HCT116 (cell line): Measurements from ENCODE around the gene TNIK. TPM values are rescaled to one million over a fixed set of nuclear protein-coding genes. Genes with fewer than 3 reads are reported as not detected.

ENCODE experiments used
- ATAC-seq: fragments of 200-7000 bp; cut with Tn5 transposase; 2 replicates; pipeline ENCODE4 v1.9.1; 2020; ENCODE audit warnings: mild to moderate bottlenecking, moderate library complexity
- BruUV-seq: library from RNA; stranded (reverse); fragments of 400-500 nt; replicated peaks from 2 replicates; lab custom pipeline; 2021; lab: Mats Ljungman, UMichigan
- CTCF ChIA-PET: fragments of 300-600 bp; sonication (Branson Sonifier 250); formaldehyde crosslinking; loops from one replicate; lab custom pipeline; 2021; ENCODE audit warnings: antibody characterized with exemption; lab: Charles Lee
- POLR2A ChIA-PET: fragments of 300-600, 350-600 bp; sonication (Branson Sonifier 250); formaldehyde crosslinking; loops from one replicate; lab custom pipeline; 2021; ENCODE audit warnings: antibody characterized with exemption; lab: Charles Lee
- RAD21 ChIA-PET, 2 experiments: fragments of 300-600 bp; sonication (Branson Sonifier 250); formaldehyde crosslinking; loops; one replicate each; lab custom pipeline; 2023; ENCODE audit warnings: low total read pairs in 2 of 2; ENCODE audit not compliant: uncharacterized antibody in 2 of 2, unreplicated experiment in 2 of 2, low non-redundant PET in 1 of 2; lab: Charles Lee
- DNase-seq: peaks from one replicate; pipeline ENCODE4 v3.0.0-alpha.2; 2010; ENCODE audit warnings: low read depth, low spot score
- H2AFZ ChIP-seq: fragments of 200-600 bp; shearing (Covaris generic), sonication (generic); 2 replicates; pipeline ENCODE4 v1.6.1; 2017; ENCODE audit warnings: low read depth, mixed run types, mixed read lengths, antibody characterized with exemption, low read length; ENCODE audit not compliant: poor library complexity, severe bottlenecking
- H3K27ac ChIP-seq: 2 replicates; pipeline ENCODE4 v1.5.1; 2012; ENCODE audit warnings: low read depth, low read length
- H3K27me3 ChIP-seq: fragments of 200-600 bp; sonication (generic); 2 replicates; pipeline ENCODE4 v1.6.1; 2016; ENCODE audit warnings: mixed run types, low read length, mixed read lengths; ENCODE audit not compliant: insufficient read depth
- H3K36me3 ChIP-seq, 2 experiments: fragments of 200-500 bp in 1 of 2; fragments of 200-600 bp in 1 of 2; sonication (Bioruptor generic) in 1 of 2; sonication (generic) in 1 of 2; 2 replicates each; pipeline versions ENCODE4 v1.5.1 to v1.6.1; 2014 to 2016; ENCODE audit warnings: low read length in 2 of 2, inconsistent platforms in 1 of 2, mixed read lengths in 1 of 2, mixed run types in 1 of 2; ENCODE audit not compliant: insufficient read depth in 2 of 2, control insufficient read depth in 1 of 2
- H3K4me1 ChIP-seq, 2 experiments: fragments of 200-600 bp in 1 of 2; sonication (generic) in 1 of 2; 2 replicates each; pipeline versions ENCODE4 v1.5.1 to v1.6.1; 2012 to 2017; ENCODE audit warnings: low read length in 2 of 2, inconsistent platforms in 1 of 2, mild to moderate bottlenecking in 1 of 2, mixed read lengths in 1 of 2, mixed run types in 1 of 2, moderate library complexity in 1 of 2; ENCODE audit not compliant: insufficient read depth in 2 of 2, control insufficient read depth in 1 of 2
- H3K4me2 ChIP-seq: fragments of 200-600 bp; sonication (generic); 2 replicates; pipeline ENCODE4 v1.6.1; 2017; ENCODE audit warnings: mixed run types, low read length, mixed read lengths
- H3K4me3 ChIP-seq, 2 experiments: fragments of 200-600 bp in 1 of 2; sonication (generic) in 1 of 2; replicated peaks in 1 of 2; 2 replicates each; pipeline ENCODE4 v1.5.1; 2011 to 2016; ENCODE audit warnings: low read length in 2 of 2, control low read depth in 1 of 2, low read depth in 1 of 2, mild to moderate bottlenecking in 1 of 2, mixed read lengths in 1 of 2, mixed run types in 1 of 2
- H3K79me2 ChIP-seq: fragments of 200-600 bp; sonication (generic); 2 replicates; pipeline ENCODE4 v1.6.1; 2017; ENCODE audit warnings: mild to moderate bottlenecking, mixed run types, low read length, moderate library complexity, mixed read lengths; ENCODE audit not compliant: insufficient read depth
- H3K9ac ChIP-seq: fragments of 200-600 bp; sonication (generic); 2 replicates; pipeline ENCODE4 v1.6.1; 2016; ENCODE audit warnings: low read length, mixed read lengths
- H3K9me2 ChIP-seq: fragments of 200-600 bp; sonication (generic), shearing (Covaris generic); 2 replicates; pipeline ENCODE4 v1.6.1; 2017; ENCODE audit warnings: mixed run types, mild to moderate bottlenecking, moderate library complexity; ENCODE audit not compliant: insufficient read depth
- H3K9me3 ChIP-seq, 2 experiments: fragments of 200-500 bp in 1 of 2; fragments of 200-600 bp in 1 of 2; sonication (Bioruptor generic) in 1 of 2; sonication (generic) in 1 of 2; 2 replicates each; pipeline ENCODE4 v1.6.1; 2014 to 2017; ENCODE audit warnings: low read length in 2 of 2, mixed read lengths in 2 of 2, inconsistent platforms in 1 of 2, low read depth in 1 of 2, mild to moderate bottlenecking in 1 of 2, mixed run types in 1 of 2, moderate library complexity in 1 of 2; ENCODE audit not compliant: control insufficient read depth in 1 of 2, insufficient read depth in 1 of 2
- H4K20me1 ChIP-seq: fragments of 200-600 bp; sonication (generic), shearing (Covaris generic); 2 replicates; pipeline ENCODE4 v1.6.1; 2017; ENCODE audit warnings: mixed run types, mild to moderate bottlenecking, moderate library complexity; ENCODE audit not compliant: insufficient read depth
- EGR1 ChIP-seq: IDR thresholded peaks from 2 replicates; pipeline ENCODE4 v1.6.1; 2012; ENCODE audit warnings: low read depth
- ELF1 ChIP-seq: IDR thresholded peaks from 2 replicates; pipeline ENCODE4 v1.6.1; 2012; ENCODE audit warnings: low read depth, borderline replicate concordance
- POLR2AphosphoS5 ChIP-seq: IDR thresholded peaks from 2 replicates; pipeline ENCODE4 v1.6.1; 2011; ENCODE audit warnings: mild to moderate bottlenecking, low read depth, low read length, moderate library complexity
- TCF7L2 ChIP-seq: IDR thresholded peaks from 2 replicates; pipeline ENCODE4 v1.7.0; 2011; ENCODE audit warnings: borderline replicate concordance, inconsistent platforms; ENCODE audit not compliant: insufficient read depth, insufficient read length; ENCODE audit errors: extremely low read depth
- ZNF274 ChIP-seq: fragments of 200-500 bp; sonication (Bioruptor generic); IDR thresholded peaks from 2 replicates; pipeline ENCODE4 v1.6.1; 2014; ENCODE audit warnings: mild to moderate bottlenecking, low read depth, low read length, inconsistent platforms
- intact Hi-C: fragments of 100-400 bp; cut with micrococcal nuclease; formaldehyde crosslinking; loops from 2 replicates; pipeline ENCODE4 v1.10.0; 2022
- total RNA-seq: library from RNA; stranded (reverse); gene quantifications from one replicate; pipeline ENCODE4 v1.2.1, GENCODE V29; 2021; ENCODE audit not compliant: unreplicated experiment
- TF ChIP-seq, protein P1 (sequence below): IDR thresholded peaks from 2 replicates; pipeline ENCODE4 v1.6.1; 2012

TNIK gene
- total RNA-seq, 1 experiment from 2014 or later: 24.1 TPM

DNA sequence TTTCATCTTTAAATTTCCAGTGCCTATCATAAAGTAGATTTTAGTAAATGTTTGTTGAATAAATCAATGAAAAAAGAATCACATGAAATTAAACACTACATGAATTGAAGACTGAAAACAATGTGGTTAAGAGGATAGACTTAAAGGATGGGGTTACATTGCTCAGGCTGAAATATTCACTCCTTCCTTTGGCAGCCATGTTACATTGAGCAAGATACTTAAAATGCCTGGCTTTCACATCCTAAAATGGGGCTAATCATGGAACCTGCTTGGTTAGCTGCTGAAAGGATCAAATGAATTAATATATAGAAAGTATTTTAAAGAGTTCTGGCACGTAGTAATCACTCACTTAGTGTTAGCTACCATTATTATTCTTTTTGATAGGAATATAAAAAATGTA is 236.8 kb downstream of the TNIK start:
- Histone ChIP-seq H3K4me1 (no peaks in the 10 kb centered on the region), H3K9me3 (no peaks in the 10 kb centered on the region; a peak in 1 of 4 replicates), H3K4me3 (no peak overlapping the region), H2AFZ (no peak overlapping the region), H3K27me3 (no peaks in the 10 kb centered on the region), H4K20me1 (no peaks in the 10 kb centered on the region), H3K9ac (no peak overlapping the region), H3K4me2 (no peak overlapping the region), H3K9me2 (no peaks in the 10 kb centered on the region), H3K36me3 (no peaks in the 10 kb centered on the region), H3K79me2 (no peaks in the 10 kb centered on the region), H3K27ac (no peak overlapping the region)
- no TSS peak for BruUV-seq
- TF ChIP-seq EGR1: no peak
- intact Hi-C loops: no loop called here
- ChIA-PET POLR2A (no interaction called here), CTCF (no interaction called here), RAD21 (no interaction called here)
- no peak for DNase-seq
- no peak for ATAC-seq

GRCh38 chr3:171222995-171223394 is 237.2 kb downstream of the TNIK start:
- Histone ChIP-seq H3K9ac (no peak overlapping the region), H3K79me2 (no peaks in the 10 kb centered on the region), H2AFZ (no peak overlapping the region), H3K4me3 (no peak overlapping the region), H3K9me3 (no peaks in the 10 kb centered on the region; a peak in 1 of 4 replicates), H4K20me1 (no peaks in the 10 kb centered on the region), H3K4me2 (no peak overlapping the region), H3K27ac (no peak overlapping the region), H3K27me3 (no peaks in the 10 kb centered on the region), H3K9me2 (no peaks in the 10 kb centered on the region), H3K4me1 (no peaks in the 10 kb centered on the region), H3K36me3 (no peaks in the 10 kb centered on the region)
- ChIA-PET CTCF (no interaction called here), RAD21 (no interaction called here), POLR2A (no interaction called here)
- intact Hi-C loops: no loop called here
- no peak for TF ChIP-seq POLR2AphosphoS5
- TF ChIP-seq ZNF274: no peak
- TF ChIP-seq TCF7L2: no peak
- TF ChIP-seq, protein P1, sequence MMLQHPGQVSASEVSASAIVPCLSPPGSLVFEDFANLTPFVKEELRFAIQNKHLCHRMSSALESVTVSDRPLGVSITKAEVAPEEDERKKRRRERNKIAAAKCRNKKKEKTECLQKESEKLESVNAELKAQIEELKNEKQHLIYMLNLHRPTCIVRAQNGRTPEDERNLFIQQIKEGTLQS: no peak
- TF ChIP-seq ELF1: no peak
- BruUV-seq: no TSS peak
- ATAC-seq (no peak), DNase-seq (no peak)
